ELF-1 (cell line): ENCODE results near the gene CLEC16A.
A peak's percentile ranks its signal among the peaks of the same experiment; 100 is the strongest.

Experiments used
- DNase-seq: peaks from one replicate; pipeline ENCODE4 v3.0.0-alpha.2; 2016; ENCODE audit warnings: low read depth, low spot score

The CLEC16A gene, protein sequence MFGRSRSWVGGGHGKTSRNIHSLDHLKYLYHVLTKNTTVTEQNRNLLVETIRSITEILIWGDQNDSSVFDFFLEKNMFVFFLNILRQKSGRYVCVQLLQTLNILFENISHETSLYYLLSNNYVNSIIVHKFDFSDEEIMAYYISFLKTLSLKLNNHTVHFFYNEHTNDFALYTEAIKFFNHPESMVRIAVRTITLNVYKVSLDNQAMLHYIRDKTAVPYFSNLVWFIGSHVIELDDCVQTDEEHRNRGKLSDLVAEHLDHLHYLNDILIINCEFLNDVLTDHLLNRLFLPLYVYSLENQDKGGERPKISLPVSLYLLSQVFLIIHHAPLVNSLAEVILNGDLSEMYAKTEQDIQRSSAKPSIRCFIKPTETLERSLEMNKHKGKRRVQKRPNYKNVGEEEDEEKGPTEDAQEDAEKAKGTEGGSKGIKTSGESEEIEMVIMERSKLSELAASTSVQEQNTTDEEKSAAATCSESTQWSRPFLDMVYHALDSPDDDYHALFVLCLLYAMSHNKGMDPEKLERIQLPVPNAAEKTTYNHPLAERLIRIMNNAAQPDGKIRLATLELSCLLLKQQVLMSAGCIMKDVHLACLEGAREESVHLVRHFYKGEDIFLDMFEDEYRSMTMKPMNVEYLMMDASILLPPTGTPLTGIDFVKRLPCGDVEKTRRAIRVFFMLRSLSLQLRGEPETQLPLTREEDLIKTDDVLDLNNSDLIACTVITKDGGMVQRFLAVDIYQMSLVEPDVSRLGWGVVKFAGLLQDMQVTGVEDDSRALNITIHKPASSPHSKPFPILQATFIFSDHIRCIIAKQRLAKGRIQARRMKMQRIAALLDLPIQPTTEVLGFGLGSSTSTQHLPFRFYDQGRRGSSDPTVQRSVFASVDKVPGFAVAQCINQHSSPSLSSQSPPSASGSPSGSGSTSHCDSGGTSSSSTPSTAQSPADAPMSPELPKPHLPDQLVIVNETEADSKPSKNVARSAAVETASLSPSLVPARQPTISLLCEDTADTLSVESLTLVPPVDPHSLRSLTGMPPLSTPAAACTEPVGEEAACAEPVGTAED

DNA sequence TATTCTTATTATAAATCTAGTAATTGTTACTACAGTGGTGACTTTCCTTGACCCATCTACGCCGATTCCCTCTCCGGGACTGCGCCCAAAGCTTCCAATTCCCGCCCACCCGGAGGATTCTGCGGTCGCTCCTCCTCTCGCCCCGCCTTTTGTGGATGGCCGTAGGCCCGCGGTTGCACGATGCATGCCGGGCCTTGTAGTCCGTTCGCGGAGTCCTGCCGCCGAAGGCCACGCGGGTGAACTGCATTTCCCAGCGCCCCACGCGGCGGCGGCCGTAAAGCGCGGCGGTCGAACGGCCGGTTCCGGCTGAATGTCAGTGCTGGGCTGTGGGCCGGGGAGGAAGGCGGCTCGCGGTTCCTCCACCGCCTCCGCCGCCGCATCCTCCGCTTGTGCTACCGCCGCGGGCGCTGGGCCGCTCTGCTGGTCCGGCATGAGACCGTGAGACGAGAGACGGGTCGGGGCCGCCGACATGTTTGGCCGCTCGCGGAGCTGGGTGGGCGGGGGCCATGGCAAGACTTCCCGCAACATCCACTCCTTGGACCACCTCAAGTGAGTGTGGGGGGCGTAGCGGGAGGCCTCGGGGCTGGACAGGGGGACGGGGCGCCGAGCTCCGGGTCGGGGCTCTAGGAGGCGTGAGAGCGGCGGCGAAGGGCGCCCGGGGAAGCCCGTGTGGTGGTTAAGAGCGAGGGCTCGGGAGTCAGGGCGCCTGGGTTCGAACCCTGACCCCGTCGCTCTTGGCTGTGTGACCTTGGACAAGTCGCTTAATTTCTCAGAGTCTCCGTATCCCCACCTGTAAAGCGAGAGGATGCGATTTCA lies at the start of gene CLEC16A:
CLEC16A (plus strand) TSS at position 316 of the 816 bp plus-strand sequence; CDS start at position 470, 154 bp downstream.
- peak; percentile 97 for DNase-seq

DNA sequence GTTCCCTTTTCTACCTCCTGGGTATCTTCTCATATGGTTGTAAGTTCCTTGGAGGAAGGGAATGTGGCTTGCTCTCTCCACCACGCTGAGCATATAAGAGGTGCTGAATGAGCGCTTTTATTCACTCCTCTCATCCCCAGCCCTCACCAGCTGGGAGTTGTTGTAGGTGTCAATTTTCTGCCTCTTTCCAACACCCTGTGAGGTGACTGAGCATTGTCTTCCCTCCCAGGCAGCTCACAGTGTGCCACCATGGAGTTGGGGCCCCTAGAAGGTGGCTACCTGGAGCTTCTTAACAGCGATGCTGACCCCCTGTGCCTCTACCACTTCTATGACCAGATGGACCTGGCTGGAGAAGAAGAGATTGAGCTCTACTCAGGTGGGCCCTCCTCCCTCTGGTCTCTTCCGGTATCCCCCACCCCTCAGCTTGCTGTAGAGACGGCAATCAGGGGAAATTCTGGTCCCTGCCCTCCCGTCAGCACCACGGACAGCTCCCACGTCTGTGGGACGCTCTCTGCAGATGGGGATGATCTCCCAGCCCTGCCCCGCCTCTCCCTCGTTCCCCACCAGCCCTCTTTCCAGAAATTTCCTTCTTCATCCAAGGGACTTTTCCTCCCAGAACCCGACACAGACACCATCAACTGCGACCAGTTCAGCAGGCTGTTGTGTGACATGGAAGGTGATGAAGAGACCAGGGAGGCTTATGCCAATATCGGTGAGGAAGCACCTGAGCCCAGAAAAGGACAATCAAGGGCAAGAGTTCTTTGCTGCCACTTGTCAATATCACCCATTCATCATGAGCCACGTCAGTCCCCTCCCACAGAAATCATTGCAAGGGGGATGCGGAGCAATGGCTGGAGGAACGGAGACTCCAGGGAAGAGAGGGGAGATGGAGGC lies 49.1 kb upstream of the CLEC16A start:
- peak; percentile 80 for DNase-seq

DNA sequence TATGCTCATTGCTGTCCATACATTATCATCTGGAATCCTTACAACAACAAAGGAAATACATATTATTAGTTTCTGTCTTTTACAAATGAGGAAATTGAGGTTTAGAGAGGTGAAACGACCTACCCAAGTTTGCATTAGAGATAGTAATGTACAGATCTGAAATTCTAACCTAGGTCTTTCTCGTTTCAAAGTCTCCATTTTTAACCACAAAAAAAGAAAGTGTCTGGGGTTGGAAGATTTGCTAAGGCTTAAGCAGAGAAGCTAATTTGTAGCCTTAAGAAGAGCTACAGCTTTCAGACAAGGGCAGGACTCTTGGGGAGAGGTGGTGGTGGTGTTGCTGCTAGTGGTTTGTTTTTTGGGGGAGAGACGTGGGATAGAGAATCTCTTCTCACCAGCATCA lies 48.2 kb upstream of the CLEC16A start:
- no peak for DNase-seq

DNA sequence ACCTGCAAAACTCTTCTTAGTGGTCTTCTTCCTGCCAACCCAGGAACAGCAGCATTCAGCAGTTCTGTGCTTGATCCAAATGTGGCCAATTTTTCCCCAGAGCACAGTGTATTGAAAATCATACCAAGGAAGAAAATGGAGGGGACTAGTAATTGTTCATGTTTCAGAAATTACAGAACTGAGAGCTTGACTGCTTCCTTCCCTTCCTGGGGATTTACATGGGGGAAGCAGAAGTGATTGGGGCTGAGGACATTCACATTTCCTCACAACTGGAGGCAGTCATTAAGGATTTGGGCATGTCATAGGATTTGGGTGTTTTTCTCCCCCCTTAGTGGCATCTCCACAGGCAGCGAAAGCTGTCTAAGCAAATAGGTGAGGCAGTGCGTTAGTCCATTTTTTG lies 47.6 kb upstream of the CLEC16A start:
- no peak for DNase-seq

DNA sequence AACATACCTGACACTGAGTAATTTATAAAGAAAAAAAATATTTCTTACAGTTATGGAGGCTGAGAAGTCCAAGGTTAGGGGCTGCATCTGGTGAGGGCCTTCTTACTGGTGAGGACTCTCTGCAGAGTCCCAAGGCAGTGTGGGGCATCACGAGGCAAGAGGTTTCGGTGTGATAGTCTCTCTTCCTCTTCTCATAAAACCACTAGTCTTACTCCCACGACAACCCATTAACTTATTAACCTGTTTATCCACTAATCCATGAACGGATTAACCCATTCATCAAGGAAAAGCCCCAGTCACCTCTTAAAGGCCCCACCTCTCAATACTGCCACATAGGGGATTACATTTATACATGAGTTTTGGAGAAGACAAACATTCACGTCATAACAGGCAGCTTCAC lies 47.2 kb upstream of the CLEC16A start:
- no peak for DNase-seq

DNA sequence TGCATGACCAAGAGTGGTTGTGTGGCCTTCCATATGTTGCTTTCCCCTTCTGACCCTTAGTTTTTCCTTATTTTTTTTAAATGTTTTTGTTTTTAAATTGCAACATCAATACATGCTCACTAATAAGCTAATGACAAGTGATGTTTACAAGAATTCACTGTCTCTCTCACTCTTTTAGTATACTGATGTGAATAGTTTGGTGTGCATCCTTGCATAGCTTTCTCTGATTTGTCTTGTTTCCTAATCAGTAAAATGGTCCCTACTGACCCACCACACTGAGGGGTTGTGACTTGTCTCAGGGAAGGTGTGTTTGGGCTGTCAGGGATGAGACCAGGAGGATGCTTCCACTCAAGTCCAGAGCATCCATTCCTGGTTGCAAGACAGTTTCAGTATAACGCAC lies 41.4 kb upstream of the CLEC16A start:
- DNase-seq = no peak

DNA sequence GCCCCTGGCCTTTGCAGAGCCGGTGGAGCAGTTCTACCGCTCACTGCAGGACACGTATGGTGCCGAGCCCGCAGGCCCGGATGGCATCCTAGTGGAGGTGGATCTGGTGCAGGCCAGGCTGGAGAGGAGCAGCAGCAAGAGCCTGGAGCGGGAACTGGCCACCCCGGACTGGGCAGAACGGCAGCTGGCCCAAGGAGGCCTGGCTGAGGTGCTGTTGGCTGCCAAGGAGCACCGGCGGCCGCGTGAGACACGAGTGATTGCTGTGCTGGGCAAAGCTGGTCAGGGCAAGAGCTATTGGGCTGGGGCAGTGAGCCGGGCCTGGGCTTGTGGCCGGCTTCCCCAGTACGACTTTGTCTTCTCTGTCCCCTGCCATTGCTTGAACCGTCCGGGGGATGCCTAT lies 37.9 kb upstream of the CLEC16A start:
- no peak for DNase-seq

DNA sequence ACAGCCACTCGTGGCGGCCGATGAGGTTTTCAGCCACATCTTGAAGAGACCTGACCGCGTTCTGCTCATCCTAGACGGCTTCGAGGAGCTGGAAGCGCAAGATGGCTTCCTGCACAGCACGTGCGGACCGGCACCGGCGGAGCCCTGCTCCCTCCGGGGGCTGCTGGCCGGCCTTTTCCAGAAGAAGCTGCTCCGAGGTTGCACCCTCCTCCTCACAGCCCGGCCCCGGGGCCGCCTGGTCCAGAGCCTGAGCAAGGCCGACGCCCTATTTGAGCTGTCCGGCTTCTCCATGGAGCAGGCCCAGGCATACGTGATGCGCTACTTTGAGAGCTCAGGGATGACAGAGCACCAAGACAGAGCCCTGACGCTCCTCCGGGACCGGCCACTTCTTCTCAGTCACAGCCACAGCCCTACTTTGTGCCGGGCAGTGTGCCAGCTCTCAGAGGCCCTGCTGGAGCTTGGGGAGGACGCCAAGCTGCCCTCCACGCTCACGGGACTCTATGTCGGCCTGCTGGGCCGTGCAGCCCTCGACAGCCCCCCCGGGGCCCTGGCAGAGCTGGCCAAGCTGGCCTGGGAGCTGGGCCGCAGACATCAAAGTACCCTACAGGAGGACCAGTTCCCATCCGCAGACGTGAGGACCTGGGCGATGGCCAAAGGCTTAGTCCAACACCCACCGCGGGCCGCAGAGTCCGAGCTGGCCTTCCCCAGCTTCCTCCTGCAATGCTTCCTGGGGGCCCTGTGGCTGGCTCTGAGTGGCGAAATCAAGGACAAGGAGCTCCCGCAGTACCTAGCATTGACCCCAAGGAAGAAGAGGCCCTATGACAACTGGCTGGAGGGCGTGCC lies 37.2 kb upstream of the CLEC16A start:
- DNase-seq = no peak

DNA sequence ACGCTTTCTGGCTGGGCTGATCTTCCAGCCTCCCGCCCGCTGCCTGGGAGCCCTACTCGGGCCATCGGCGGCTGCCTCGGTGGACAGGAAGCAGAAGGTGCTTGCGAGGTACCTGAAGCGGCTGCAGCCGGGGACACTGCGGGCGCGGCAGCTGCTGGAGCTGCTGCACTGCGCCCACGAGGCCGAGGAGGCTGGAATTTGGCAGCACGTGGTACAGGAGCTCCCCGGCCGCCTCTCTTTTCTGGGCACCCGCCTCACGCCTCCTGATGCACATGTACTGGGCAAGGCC lies 36.7 kb upstream of the CLEC16A start:
- DNase-seq = no peak

DNA sequence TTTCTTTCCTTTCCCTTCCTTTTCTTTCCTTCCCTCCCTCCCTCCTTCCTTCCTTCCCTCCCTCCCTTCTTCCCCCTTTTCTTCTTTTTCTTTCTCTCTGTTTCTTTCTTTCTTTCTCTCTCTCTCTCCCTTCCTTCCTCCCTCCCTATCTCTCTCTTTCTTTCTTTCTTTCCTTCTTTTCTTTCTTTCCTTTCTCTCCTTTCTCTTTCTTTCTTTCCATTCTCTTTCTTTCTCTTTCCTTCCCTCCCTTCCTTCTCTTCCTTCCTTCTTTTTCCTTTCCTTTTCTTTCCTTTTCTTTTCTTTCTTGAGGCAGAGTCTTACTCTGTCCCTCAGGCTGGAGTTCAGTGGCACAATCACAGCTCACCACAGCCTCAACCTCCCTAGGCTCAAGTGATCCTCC lies 33.1 kb upstream of the CLEC16A start:
- no peak for DNase-seq

DNA sequence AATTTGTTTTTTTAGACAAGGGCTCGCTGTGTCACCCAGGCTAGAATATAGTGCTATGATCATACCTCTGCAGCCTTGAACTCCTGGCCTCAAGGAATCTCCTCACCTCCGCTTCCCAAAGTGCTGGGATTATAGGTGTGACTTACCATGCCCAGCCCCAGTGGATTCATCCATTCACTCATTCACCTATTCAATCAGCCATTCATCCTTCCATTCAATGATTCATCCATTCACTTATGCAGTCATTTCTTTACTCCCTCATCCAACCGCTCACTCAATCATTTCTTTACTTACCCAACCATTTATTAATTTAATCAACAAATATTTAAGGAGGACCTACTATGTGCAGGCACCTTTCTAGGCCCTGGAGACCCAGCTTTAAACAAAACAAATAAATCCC lies 27.8 kb upstream of the CLEC16A start:
- DNase-seq = no peak

DNA sequence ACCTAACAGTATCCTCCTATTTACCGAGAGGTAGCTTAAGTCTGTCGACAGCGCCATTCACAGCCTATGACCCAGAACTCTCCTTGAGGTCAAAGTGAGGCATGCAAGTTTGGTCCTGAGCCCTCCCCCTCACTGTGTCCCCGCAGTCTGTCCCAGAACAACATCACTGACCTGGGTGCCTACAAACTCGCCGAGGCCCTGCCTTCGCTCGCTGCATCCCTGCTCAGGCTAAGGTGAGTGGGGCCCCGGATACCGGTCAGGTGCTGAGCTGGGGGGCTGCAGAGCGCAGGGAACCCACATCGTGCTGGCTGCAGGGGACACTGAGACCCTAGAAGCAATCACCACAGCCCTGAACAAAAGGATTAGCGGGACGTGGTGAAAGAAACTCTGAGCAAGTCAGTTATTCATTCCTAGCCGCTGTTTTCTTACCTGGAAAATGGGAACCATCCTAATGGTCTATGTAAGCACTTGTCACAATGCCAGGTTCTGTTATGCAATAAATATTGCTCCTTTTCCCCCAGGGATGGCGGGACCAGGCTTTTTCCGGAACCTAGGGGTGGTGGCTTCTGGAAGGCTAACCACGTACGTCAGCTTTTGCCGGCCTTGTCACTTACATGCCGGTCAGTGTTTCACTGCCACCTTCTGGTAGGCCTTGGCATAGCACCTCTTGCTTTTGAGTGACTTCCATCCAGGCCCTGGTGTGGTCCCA lies 25.9 kb upstream of the CLEC16A start:
- DNase-seq = peak; percentile 96

DNA sequence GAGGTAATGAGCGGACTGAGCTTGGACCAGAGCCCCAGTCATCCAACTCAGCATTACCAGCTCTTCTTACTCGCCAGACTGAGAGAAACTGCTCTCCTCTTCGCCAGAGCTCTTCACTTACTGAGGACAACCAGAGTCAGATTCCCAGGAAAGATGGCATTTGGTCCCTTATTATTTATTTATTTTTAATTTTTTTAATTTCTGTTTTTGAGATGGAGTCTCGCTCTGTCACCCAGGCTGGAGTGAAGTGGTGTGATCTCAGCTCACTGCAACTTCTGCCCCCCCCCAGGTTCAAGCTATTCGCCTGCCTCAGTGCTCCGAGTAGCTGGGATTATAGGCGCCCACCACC lies 25.4 kb upstream of the CLEC16A start:
- no peak for DNase-seq

DNA sequence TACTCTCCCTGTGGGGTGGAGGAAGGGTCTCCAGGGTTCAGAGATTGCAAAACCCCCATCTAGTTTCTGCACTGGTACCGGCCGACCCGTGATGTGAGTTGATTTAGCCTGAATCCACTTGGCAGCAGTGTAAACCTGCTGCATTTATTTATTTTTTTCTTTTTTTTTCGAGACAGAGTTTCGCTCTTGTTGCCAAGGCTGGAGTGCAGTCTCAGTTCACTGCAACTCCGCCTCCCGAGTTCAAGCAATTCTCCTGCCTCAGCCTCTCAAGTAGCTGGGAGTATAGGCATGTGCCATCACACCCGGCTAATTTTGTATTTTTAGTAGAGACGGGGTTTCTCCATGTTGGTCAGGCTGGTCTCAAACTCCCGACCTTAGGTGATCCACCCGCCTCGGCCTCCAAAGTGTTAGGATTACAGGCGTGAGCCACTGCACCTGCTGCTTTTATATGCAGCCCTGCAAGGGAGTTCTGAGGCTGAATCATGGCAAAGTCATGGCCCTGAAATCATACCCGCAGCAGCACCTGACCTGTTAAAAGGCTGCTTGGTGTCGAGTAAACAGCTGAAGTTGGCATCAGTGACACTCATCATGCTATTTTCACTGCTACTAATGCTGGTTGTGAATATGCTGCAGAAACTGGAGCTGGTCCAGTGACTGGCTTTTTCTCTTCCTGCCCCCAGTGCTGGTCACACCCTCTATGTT lies 23.5 kb upstream of the CLEC16A start:
- no peak for DNase-seq

DNA sequence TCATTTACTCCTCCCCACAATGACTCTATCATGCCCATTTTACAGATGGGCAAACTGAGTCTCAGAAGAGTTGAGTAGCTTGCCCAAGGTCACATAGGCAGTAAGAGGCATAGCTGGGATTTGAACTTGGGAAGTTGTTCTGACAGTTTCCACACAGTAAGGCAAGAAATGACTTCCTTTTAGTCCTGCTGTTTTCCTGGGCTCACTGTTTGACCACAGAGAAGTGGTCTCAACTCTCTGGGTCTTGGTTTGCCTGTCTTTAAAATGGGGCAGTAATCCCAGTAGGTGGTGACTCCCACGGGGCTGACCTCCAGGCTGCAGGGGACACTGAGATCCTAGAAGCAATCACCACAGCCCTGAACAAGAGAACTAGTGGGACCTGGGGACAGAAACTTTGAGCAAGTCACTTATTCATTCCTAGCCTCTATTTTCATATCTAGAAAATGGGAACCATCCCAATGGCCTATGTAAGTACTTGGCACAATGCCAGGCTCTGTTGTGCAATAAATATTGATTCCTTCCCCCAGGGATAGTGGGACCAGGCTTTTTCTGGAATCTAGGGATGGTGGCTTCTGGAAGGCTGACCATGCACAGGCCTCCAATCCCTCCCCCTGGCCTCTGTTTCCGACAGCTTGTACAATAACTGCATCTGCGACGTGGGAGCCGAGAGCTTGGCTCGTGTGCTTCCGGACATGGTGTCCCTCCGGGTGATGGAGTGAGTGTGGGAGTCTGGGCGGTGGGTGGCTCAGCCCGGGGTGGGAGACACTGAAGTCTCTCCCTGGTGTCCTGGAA lies 22.6 kb upstream of the CLEC16A start:
- no peak for DNase-seq

DNA sequence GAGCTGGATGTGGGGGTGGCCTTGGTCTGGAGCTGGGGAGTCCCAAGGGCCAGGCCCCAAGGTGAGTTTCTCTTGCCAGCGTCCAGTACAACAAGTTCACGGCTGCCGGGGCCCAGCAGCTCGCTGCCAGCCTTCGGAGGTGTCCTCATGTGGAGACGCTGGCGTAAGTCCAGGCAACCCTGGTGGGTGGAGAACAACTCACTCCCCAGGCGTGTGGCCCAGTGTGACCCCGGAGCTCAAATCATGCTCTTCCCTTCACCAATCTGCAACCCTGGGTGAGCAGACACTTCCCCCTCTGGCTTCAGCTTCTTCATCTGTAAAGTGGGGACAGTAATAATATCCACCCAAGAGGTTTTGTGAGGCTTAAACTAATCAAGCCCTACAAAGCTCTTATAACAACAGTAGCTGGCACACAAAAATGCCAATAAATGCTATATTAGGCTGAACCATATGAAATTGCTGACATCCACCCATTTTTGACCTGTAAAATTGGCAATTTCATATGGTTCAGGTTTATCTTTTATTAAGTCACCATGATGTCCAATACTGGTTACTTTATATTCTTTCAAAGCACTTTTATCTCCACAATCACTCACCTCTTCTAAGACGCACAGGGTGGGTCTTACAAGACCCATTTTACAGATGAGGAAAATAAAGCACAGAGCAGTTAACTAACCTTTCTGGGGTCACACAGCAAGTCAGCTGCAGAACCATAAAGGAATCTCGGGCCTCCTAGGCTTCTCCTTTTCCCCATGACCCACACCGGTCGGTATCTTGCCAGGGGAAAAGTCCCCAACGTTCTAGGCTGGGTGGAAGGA lies 21.8 kb upstream of the CLEC16A start:
- DNase-seq = no peak

DNA sequence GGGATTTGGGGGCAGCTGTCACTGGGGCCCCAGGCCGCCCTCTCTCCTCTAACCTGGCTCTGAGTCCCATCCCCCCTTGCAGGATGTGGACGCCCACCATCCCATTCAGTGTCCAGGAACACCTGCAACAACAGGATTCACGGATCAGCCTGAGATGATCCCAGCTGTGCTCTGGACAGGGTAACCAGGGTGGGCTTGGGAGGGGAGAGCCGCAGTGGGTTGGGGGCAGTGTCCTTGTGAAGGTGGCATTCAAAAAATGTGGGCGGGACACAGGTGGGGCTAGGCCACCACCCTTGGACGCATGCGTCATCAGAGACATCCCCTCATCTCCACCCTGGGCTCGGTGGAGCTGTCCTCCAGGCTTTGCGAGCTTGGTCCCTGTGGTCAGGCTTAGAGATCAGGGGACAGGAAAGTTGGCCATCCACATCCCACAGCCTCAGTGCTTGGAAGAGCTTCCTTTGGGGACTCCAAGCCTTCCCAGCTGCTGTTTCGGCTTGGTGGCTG lies 21.2 kb upstream of the CLEC16A start:
- peak; percentile 41 for DNase-seq
